Right renal pelvis (tissue), 4 donors: ENCODE data around the gene IMP4. TPM values are rescaled to one million over a fixed set of nuclear protein-coding genes. Genes with fewer than 3 reads are reported as not detected.
"Not testable (repeated sequence)": the region's sequence is repeated elsewhere in the genome, so short reads cannot be mapped to it uniquely, and the experiment has no call there.

ENCODE experiments used
- DNase-seq, 4 donors: peaks; one replicate each; pipeline ENCODE4 v3.0.0-alpha.2; 2013; ENCODE audit warnings: low read depth in 4 of 4, low spot score in 3 of 4, missing footprints in 1 of 4
- polyA plus RNA-seq, 4 donors: library from polyadenylated mRNA; unstranded; fragments of 120-200 nt; gene quantifications; one replicate each; pipeline ENCODE4 v1.2.1, GENCODE V29; 2013; ENCODE audit not compliant: insufficient read length in 4 of 4

The IMP4 gene, protein sequence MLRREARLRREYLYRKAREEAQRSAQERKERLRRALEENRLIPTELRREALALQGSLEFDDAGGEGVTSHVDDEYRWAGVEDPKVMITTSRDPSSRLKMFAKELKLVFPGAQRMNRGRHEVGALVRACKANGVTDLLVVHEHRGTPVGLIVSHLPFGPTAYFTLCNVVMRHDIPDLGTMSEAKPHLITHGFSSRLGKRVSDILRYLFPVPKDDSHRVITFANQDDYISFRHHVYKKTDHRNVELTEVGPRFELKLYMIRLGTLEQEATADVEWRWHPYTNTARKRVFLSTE
- 10 to 100 TPM; 36.4 to 44.2 (median 37.8) TPM for polyA plus RNA-seq

DNA sequence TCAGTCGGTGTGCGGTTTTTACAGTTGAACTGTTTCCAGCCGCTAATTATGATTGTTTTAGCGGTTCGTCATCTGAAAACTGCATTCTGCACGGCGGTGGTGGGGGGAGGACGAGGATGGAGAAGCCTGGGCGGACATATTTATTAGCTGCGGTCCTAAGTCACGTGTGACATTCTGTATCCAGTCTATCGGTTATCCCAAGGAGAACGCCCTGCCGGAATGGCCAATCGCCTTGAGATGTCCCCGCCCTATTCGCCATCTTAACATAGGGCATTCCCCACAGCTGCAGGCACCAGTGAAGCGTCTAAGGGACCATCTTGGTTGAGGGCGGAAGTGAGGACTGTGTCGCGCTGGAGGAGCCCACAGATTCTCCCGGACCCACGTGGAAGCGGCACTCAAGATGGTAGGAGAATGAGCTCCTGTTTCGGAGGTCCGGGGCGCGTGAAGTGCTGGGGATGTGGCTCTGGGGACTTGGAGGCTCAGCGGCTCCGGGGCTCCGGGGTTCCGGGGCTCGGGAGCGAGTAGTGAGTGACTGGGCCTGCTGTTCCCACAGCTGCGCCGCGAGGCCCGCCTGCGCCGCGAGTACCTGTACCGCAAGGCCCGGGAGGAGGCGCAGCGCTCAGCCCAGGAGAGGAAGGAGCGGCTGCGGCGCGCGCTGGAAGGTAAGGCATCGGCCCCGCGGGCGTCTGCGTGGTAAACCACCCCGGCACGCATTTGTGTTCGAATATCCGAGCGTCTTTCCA lies at the start of gene IMP4:
Gene IMP4 (plus strand): TSS at position 365 of the 743 bp plus-strand sequence. CDS start 36 bp downstream, at position 401.
- peak; percentile 89 to 99 (median 98) for DNase-seq

DNA sequence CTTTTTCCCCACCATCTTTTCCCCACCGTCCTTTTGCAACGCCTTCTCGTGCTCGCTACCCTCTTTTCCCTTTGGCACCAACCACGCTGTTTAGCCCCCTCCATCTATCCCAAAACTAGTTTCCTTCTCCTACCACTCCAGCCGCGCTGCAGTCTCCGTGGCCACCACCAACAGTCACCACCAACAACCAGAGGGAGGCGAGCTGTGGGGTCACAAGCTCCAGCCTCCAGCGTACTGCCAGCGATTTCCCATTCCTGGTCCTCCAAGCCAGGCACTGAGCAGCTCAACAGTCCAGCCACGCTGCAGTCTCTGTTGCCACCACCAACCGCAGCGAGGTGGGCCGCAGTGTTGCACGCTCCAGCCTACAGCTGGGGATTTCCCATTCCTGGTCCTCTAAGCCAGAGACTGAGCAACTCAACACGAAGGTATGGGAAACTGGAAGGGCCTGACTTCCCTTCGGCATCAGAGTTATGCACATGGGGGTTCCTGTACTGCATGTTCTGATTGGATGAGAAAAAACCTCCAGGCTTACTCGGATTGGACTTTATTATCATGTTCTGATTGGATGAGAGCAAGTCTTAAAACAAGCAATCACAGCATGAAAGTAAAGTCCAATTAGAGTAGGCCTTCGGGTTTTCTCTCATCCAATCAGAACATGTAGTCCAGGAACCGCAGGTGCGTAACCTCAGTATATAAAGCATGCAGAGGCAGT lies 42.3 kb upstream of the IMP4 start:
- no peak for DNase-seq

DNA sequence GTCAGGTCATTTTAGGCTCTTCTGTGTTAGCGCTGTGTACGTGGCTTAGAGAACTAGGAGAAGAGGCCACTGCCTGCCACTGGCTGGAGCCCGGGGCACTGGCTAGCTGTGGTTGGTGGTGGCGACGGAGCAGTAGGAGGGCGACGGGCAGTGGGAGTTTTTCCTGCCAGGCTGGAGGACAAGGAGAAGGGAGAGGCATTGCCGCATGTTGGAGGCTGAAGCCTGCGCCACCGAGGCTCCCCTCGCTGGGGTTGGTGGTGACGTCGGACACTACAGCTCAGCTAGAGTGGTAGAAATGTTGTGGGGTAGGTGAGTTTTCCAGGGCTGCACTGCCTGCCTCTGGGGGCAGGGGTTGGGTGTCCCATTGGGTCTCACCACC lies 41.7 kb upstream of the IMP4 start:
- DNase-seq, result no peak

DNA sequence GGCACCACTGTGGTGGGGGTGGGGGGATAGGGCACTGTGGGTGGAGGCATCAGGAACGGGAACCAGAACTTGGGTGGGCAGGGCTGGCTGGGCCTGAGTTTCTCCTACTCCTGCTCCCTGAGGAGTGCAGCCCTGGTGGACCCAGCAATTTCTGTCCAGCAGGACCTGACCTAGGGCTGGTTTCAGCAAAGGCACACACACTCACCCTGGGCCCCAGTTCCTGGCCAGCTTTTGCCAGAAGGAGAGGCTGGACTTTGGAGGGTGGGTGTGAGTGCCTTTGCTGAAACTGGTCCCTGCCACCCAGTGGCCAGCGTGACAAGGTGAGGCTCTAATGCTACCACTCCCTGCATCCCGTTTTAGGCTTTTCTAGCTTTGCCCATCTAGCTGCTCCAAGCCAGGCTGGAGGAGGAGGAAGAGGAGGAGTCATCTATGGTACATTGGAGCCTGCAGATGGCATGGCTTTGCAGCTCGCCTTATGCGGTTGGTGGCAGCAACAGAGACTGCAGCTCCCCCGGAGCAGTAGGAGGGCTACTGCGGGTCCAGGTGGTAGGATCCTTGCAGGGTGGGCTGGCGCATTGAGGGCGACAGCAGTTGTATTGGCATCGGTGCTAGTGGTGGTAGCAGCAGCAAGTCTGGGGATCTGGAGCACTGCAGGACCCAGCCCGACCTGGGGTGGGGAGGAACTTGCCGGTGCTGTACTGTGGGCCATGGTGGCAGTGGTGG lies 40.4 kb upstream of the IMP4 start:
- DNase-seq, result no peak

DNA sequence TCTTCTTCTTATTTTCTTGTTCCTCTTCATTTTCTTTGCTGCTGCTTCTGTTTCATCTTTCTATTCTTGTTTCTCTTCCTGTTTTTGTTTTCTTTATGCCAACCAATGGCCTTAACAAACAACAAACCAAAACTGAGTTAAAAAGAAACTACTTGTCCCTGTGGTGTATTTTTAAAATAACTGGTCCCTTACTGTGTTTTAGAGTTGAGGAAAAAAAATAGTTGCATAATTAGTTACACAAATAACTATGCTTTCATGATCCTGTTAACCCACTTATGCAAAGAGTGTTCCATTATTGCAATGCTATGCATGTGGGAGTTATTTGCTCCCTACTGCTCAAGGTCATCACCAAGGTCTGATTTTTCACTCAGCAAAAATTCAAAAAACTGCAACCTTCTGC lies 39.5 kb upstream of the IMP4 start:
- DNase-seq, result no peak

DNA sequence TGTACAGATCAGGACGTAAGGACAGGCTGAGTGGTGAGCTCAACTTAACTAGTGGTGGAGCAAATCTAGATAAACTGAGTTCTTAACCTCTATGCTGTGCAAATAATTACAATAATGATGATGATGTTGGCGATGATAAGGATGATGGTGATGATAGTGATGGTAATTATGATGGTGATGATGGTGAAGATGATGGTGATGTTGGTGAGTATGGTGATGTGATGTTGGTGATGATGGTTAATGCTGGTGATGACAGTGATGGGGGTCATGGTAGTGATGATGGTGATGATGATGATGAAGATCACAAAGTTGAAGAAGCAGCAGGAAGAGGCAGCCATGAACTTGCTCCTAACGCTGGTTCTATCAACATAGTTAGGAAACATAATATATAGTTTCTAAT lies 38.0 kb upstream of the IMP4 start:
- DNase-seq, result no peak

DNA sequence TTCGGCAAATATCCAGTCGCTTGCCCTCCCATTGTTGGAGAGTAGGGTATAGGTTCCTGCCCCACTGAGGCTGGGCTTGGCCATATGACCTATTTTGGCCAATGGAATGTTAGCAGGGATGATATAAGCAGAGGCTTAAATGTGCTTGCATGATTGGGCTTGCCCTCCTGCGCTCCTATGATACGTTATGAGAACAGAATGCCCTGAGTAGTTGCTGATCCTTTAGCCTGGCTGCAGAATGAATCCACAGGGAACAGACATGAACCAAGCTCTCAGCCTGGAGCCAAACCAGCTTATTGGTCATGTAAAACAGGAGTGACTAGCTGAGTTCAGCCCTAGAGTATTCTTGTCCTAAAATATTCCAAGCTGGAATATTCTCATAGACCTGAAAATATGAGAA lies 34.8 kb upstream of the IMP4 start:
- DNase-seq, result no peak

DNA sequence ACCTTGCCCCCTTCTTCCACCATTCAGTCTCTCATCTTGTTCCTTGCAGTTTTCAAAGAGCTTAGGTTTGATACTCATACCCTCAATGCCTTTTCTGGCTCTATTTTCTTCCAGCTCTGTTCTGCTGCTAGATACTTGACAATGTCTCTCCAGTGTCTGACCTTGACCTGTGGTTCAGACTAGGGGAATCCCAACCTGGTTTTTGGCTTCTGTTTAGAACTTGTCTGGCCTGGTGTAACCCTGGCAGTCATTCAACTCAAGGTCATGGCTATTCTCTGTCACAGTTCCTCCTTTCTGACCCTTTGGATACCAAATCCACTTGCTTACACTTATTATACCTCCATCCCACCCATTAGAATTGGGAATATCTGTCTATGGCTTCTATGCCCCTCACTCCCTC lies 31.8 kb upstream of the IMP4 start:
- DNase-seq, result no peak

DNA sequence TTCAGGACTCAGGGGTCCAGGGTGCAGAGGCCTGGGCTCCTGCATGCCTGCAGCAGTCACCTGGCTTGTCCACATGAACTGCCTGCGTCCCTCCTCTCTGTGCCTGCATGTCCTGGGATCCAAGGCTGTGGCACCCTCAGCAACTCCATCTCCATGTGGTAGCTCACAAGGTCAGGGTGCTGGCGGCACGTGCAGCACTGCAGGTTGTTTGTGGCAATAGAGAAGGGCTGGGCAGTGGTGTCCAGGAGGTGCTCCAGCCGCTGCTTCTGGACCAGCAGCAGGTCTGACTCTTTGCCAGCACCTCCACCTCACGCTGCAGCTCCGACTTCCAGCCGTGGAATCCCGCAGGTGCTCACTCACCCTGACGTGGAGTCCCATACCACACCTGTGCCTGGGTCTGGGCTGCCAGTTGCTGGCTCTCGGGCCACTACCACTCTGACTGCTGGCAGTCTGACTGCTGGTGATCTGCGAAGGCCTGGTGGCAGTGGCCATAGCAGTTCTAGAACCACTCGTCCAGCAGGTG lies 28.8 kb upstream of the IMP4 start:
- no peak for DNase-seq

DNA sequence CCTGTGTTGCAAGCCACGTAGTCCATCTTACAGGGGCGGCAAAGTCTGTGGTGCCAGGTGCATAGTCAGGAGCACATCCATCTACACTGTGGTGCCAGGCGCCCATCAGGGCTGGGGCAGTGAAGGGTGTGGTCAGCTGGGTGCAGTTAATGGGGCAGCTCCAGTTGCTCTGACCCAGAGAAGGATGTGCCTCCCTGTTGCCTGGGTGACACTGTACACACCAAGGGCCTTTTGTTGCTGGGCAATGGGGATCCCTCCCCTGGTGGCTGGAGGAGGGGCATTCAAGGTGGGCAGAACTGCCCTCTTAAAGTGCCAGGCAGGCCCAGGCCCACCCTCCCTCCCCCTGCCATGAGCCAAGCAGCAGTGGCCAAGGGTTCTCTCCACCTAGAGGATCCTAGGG lies 28.3 kb upstream of the IMP4 start:
- no peak for DNase-seq

DNA sequence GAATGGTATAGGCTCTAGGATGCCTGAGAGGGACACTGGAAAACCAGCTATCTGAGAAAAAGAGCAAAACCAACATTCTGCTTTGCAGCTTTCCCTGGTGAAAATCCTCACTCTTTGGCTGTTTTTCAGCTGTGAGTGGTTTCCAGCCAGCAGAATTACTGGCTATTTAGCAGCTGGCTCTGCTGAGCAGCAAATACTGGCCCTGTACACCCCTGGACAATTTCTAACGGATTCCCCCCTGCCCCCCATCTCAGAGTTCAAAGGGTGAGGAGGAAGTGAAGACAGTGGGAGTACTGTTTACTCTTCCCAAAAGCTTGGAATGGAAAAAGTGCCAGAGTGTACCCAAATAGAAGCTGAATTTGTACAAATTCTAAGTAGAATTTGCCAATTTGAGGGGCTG lies 26.1 kb upstream of the IMP4 start:
- DNase-seq, result no peak

DNA sequence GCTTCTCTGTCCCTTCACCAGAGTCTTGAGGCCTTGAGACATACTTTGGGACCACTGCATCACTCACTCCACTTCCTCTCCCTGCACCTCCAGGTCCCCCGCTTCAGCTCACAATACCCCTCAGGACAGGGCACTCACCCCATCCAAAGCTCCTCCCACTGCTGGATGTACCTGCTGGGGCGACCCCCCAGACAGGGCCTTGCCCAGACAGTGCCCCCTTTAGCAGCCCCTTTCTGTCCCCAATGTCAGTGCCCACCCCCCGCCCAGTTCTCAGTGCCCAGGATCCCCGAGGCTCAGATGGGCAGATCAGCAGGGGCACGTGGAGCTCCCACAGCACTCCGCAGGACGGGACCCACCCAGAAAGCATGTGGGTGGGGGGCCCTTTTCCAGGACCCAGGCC lies 23.8 kb upstream of the IMP4 start:
- DNase-seq, result no peak

DNA sequence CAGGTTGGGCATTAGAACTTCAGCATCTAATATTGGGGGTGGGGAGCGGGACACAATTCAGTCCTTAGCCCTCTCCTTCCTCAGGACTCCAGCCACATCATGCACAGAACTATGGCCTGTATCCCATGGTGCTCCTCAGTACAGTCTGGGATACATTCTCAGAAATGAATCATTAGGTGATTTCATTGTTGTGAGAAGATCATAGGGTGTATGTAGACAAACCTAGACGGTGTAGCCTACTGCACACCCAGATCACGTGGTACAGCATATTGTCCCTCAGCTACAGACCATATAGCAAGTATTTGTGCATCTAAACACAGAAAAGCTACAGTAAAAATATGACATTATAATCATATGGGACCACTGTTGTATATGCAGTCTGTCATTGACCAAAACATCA lies 23.2 kb upstream of the IMP4 start:
- no peak for DNase-seq

DNA sequence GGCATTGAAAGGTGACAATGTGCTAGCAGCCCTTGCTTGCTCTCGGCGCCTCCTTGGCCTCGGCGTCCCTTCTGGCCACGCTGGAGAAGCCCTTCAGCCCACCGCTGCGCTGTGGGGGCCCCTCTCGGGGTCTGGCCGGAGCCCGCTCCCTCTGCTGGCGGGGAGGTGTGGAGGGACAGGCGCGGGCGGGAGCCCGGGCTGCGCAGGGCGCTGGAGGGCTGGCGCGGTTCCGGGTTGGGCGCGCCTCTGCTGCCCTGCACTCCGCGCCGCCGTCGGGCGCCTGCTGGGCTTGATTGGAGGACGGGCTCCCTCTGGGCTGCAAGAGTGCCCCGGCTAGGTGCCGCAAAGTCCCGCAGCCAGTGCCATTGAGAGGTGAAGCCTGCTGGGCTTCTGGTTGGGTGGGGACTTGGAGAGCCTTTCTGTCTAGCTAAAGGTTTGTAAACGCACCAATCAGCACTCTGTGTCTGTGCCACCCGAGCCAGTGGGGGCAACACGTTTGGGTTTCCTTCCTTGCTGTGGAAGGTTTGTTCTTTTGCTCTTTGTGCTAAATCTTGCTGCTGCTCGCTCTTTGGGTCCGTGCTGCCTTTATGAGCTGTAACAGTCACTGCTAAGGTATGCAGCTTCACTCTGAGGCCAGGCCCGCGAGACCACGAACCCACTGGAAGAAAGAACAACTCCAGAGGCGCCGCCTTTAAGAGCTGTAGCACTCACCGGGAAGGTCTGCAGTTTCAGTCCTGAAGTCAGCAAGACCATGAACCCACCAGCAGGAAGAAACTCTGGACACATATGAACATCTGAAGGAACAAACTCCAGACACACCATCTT lies 14.8 kb upstream of the IMP4 start:
- no peak for DNase-seq

DNA sequence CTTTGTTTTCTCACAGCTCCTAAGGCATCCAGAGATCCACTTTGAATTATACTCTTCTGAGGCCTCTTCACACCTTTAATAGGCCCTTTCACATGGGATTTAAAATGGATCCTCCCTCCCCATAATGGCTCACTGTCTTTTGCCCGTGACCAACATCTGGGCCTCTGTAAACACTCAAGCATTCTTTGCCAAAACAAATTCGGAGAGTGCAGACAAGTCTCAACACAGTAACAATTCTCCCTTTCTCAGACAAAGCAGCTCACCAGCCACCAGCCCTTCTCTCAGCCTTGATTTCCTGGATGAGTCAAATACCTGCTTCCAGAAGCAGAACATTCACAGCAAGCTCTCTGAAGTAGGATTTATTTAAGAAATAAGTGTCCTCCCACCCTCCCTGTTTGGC lies 14.0 kb upstream of the IMP4 start:
- DNase-seq, result no peak

DNA sequence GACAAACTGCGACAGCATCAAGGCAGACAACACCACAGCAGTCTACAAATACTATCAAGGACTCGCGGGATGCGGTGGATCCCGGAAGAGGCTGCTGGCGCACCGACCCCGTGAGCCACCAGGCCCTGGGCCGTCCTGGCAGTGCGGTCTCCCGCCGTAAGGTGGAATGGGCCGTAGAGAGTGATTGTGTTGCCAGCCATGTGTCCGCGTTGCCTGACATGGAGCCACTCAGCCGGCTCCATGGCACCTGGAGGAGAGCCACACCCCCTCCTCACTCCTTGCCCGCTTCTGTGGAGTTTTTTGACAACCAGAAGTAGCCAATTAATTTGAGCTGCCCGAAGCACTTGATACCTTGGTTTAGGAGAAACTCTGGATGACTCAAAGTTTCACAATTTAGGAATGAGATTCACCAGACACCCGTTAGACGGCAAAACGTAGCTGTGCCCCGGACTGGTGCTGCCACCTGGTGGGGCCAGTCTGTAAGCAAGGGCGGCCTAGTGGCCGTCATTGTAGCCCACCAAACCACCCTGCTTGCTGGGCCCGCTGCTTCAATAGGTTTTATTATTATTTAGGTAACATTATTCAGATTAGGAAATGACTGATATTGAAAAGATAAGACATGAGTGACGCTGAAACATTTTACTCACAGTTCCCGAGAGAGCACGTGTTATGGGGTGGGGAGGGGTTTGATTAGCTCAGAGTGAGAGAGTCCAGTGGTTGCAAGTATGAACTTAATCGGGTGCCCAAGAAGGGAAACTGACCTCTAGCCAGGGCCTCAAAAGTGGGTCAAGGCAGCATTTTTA lies 10.2 kb upstream of the IMP4 start:
- peak in 2 of 4 donors; percentile 53 to 66 for DNase-seq

DNA sequence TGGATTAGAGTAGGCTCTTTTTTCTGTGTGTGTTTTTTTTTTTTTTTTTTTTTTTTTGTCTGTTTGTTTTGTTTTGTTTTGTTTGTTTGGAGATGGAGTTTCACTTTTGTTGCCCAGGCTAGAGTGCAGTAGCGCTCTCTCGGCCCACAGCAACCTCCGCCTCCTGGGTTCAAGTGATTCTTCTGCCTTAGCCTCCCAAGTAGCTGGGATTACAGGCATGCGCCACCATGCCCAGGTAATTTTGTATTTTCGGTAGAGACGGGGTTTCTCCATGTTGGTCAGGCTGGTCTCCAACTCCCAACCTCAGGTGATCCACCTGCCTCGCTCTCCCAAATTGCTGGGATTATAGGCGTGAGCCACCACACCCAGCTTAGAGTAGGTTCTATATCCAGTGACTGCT lies 9.4 kb upstream of the IMP4 start:
- not testable (repeated sequence) for DNase-seq

DNA sequence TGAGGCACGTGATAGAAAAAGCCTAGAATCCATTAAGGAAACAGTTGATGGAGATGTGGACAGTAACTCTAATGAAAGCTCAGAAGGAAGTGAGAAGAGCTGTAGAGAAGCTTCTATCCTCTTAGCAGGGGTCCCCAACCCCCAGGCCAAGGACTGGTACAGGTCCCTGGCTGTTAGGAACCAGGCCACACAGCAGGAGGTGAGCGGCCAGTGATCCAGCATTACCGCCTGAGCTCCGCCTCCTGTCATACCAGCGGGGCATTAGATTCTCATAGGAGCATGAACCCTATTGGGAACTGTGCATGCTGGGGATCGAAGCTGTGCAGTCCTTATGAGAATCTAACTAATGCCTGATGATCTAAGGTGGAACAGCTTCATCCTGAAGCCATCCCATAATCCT lies 8.7 kb upstream of the IMP4 start:
- DNase-seq, result no peak

DNA sequence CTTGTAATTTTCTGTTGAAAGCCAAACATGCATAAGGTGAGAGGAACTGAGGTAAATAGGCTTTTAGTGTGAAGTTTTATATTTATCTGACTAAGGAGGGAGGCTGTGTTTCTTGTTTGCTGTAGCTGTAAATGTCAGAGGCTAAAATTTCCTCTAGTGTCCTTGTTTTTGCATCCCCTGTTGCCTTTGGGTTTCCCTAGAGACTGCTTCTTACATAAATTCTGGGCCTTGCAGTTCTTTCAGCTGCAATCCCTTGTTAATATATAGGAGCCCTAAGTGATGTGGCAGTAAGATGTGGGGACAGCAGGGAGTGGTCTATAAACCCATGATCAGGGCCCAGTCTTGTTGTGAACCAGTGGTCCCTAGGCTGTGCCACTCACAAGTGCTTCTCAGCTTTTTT lies 7.5 kb upstream of the IMP4 start:
- DNase-seq, result no peak
